ENCODE measurements around the gene MRPS6. TPM values are rescaled to one million over a fixed set of nuclear protein-coding genes. Genes with fewer than 3 reads are reported as not detected.
A peak's percentile ranks its signal among the peaks of the same experiment; 100 is the strongest.

MRPS6 gene
- total RNA-seq, 1 experiment from 2014 or later = 56.8 TPM

- Histone ChIP-seq H2AFZ (ENCODE audit: low read length) (no peak overlapping the region), H3K4me1 (ENCODE audit: low read length) (peaks cover 16% of the 10 kb centered on the region), H3K79me2 (ENCODE audit: low read length) (peaks cover under 1% of the 10 kb centered on the region; the same call in 1 of the 2 replicates), H3K9me3 (ENCODE audit: low read length) (no peaks in the 10 kb centered on the region), H3K27ac (ENCODE audit: low read length) (no peak overlapping the region), H3K4me3 (ENCODE audit: low read length) (no peak overlapping the region), H3K9me2 (replicated peaks; ENCODE audit: insufficient read depth, low read length) (no peaks in the 10 kb centered on the region), H3K4me2 (ENCODE audit: low read depth, low read length, poor library complexity, severe bottlenecking) (no peak overlapping the region), H3K36me3 (ENCODE audit: insufficient read depth, low read length) (peaks cover 8% of the 10 kb centered on the region; the same call in 1 of the 2 replicates), H4K20me1 (ENCODE audit: insufficient read depth, low read depth, low read length) (no peaks in the 10 kb centered on the region), H3K9ac (ENCODE audit: low read length) (no peak overlapping the region), H3K27me3 (ENCODE audit: low read length) (no peaks in the 10 kb centered on the region)
- no peak for DNase-seq
These were observed 75.0 kb downstream of the MRPS6 start for GRCh38 chr21:34148419-34148804.

DNA sequence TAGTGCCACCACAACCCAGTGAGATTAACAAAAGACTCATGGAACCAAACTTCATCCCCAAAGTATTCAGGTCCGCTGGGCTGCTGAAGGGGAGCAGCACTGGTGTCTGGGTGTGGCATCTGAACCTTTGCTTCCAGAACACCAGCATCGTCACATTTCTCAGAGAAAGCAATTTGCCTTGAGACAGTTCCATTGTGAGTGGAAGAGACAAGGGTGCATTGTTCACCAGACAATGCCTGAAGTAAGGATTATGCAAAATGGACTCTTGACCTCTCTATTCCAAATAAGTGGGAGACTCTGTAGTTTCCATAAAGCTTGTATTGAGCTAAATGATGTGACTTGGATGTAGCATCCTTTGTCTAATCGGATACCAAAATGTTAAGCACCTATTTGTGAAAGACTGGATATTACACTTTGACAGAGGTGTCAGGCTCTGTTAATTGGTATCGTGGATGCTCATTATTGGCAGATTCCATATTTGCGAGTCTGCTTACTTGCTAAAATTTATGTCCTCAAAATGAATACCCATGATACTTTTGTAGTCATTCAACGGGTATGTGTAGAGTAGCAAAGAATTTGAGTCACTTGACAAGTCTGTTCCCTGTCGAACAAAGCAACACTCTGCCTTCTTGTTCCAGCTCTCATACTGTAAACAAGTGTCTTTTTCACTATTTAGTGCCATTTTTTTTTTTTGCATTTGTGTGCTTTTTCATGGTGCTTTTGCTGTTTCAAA is 75.6 kb downstream of the MRPS6 start:
- H3K4me1 ChIP-seq (ENCODE audit: low read length) = peaks cover 16% of the 10 kb centered on the region
- 0 out of 2 replicates have a peak, but pooled peaks cover 2% of the 10 kb centered on the region for H3K36me3 ChIP-seq (ENCODE audit: insufficient read depth, low read length)
- no peak overlapping the region for H3K4me2 ChIP-seq (ENCODE audit: low read depth, low read length, poor library complexity, severe bottlenecking)
- no peaks in the 10 kb centered on the region for H4K20me1 ChIP-seq (ENCODE audit: insufficient read depth, low read depth, low read length)
- no peak overlapping the region for H2AFZ ChIP-seq (ENCODE audit: low read length)
- DNase-seq = no peak
- no peaks in the 10 kb centered on the region for H3K9me2 ChIP-seq (replicated peaks; ENCODE audit: insufficient read depth, low read length)
- no peak overlapping the region for H3K9ac ChIP-seq (ENCODE audit: low read length)
- H3K27ac ChIP-seq (ENCODE audit: low read length) = no peak overlapping the region
- H3K79me2 ChIP-seq (ENCODE audit: low read length) = no peaks in the 10 kb centered on the region; the same call in 1 of the 2 replicates
- no peaks in the 10 kb centered on the region for H3K9me3 ChIP-seq (ENCODE audit: low read length)
- H3K4me3 ChIP-seq (ENCODE audit: low read length) = no peak overlapping the region
- no peaks in the 10 kb centered on the region for H3K27me3 ChIP-seq (ENCODE audit: low read length)

GRCh38 chr21:34152500-34152899 is 79.1 kb downstream of the MRPS6 start:
- no peak for DNase-seq
- Histone ChIP-seq H3K9me2 (replicated peaks; ENCODE audit: insufficient read depth, low read length) (no peaks in the 10 kb centered on the region), H3K4me3 (ENCODE audit: low read length) (no peak overlapping the region), H3K9ac (ENCODE audit: low read length) (no peak overlapping the region), H3K27ac (ENCODE audit: low read length) (no peak overlapping the region), H3K79me2 (ENCODE audit: low read length) (no peaks in the 10 kb centered on the region; the same call in 1 of the 2 replicates), H4K20me1 (ENCODE audit: insufficient read depth, low read depth, low read length) (no peaks in the 10 kb centered on the region), H3K4me1 (ENCODE audit: low read length) (peaks cover 16% of the 10 kb centered on the region), H3K27me3 (ENCODE audit: low read length) (no peaks in the 10 kb centered on the region), H3K4me2 (ENCODE audit: low read depth, low read length, poor library complexity, severe bottlenecking) (no peak overlapping the region), H3K9me3 (ENCODE audit: low read length) (no peaks in the 10 kb centered on the region), H3K36me3 (ENCODE audit: insufficient read depth, low read length) (no peaks in the 10 kb centered on the region), H2AFZ (ENCODE audit: low read length) (no peak overlapping the region)

DNA sequence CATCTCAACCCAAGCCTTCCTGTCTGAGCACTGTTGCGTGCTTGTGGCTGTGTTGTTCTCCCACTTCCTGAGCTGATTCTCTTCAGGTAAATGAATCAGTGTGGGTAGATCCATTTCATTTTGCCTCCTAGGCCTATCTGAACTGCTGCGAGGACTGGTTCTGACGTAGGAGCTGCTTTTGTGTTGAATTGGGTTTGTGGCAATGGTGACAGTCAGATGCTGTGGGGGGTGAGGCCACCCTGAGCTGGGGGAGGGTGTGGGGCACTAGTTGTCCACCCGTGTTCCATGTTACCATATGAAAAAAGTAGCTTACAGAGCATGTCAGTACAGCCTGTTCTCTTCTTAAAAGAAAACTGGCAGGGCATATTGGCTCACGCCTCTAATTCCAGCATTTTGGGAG is 81.5 kb downstream of the MRPS6 start:
- Histone ChIP-seq H4K20me1 (ENCODE audit: insufficient read depth, low read depth, low read length) (no peaks in the 10 kb centered on the region), H3K4me2 (ENCODE audit: low read depth, low read length, poor library complexity, severe bottlenecking) (no peak overlapping the region), H2AFZ (ENCODE audit: low read length) (no peak overlapping the region), H3K36me3 (ENCODE audit: insufficient read depth, low read length) (no peaks in the 10 kb centered on the region), H3K9ac (ENCODE audit: low read length) (no peak overlapping the region), H3K79me2 (ENCODE audit: low read length) (no peaks in the 10 kb centered on the region; the same call in 1 of the 2 replicates), H3K9me3 (ENCODE audit: low read length) (no peaks in the 10 kb centered on the region), H3K4me3 (ENCODE audit: low read length) (no peak overlapping the region), H3K27me3 (ENCODE audit: low read length) (no peaks in the 10 kb centered on the region), H3K27ac (ENCODE audit: low read length) (no peak overlapping the region), H3K9me2 (replicated peaks; ENCODE audit: insufficient read depth, low read length) (no peaks in the 10 kb centered on the region), H3K4me1 (ENCODE audit: low read length) (peaks cover 7% of the 10 kb centered on the region)
- DNase-seq = no peak

DNA sequence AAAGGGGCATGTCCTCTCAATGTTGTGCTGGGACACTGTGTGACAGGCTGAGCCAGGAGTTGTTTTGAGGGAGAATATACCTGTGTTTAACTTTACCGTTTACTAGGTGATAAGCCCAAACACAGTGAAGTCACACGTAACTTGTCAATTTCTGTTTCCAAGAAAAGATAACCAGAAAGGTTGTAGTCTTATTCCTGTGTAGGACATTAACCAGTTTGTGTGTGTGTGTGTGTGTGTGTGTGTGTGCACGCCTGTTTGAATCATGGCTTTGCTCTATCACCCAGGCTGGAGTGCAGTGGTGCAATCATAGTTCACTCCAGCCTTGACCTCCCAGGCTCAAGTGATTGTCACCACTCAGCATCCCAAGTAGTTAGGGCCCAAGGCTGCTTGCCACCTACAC is 83.6 kb downstream of the MRPS6 start:
- H3K9ac ChIP-seq (ENCODE audit: low read length) = no peak overlapping the region
- no peak overlapping the region for H3K4me3 ChIP-seq (ENCODE audit: low read length)
- 0 out of 2 replicates have a peak, but pooled peaks cover 4% of the 10 kb centered on the region for H3K9me3 ChIP-seq (ENCODE audit: low read length)
- H3K36me3 ChIP-seq (ENCODE audit: insufficient read depth, low read length) = no peaks in the 10 kb centered on the region
- H3K4me2 ChIP-seq (ENCODE audit: low read depth, low read length, poor library complexity, severe bottlenecking) = no peak overlapping the region
- H3K9me2 ChIP-seq (replicated peaks; ENCODE audit: insufficient read depth, low read length) = no peaks in the 10 kb centered on the region
- no peak for DNase-seq
- H2AFZ ChIP-seq (ENCODE audit: low read length) = no peak overlapping the region
- no peak overlapping the region for H3K27ac ChIP-seq (ENCODE audit: low read length)
- no peaks in the 10 kb centered on the region for H3K79me2 ChIP-seq (ENCODE audit: low read length)
- no peaks in the 10 kb centered on the region for H4K20me1 ChIP-seq (ENCODE audit: insufficient read depth, low read depth, low read length)
- no peaks in the 10 kb centered on the region for H3K4me1 ChIP-seq (ENCODE audit: low read length)
- no peaks in the 10 kb centered on the region for H3K27me3 ChIP-seq (ENCODE audit: low read length)

- no peaks in the 10 kb centered on the region for H4K20me1 ChIP-seq (ENCODE audit: insufficient read depth, low read depth, low read length)
- DNase-seq = no peak
- no peak overlapping the region for H3K4me2 ChIP-seq (ENCODE audit: low read depth, low read length, poor library complexity, severe bottlenecking)
- H3K9ac ChIP-seq (ENCODE audit: low read length) = no peak overlapping the region
- no peaks in the 10 kb centered on the region for H3K79me2 ChIP-seq (ENCODE audit: low read length)
- H3K4me3 ChIP-seq (ENCODE audit: low read length) = no peak overlapping the region
- 0 out of 2 replicates have a peak, but pooled peaks cover 4% of the 10 kb centered on the region for H3K9me3 ChIP-seq (ENCODE audit: low read length)
- H3K27ac ChIP-seq (ENCODE audit: low read length) = no peak overlapping the region
- H3K4me1 ChIP-seq (ENCODE audit: low read length) = no peaks in the 10 kb centered on the region
- no peaks in the 10 kb centered on the region for H3K9me2 ChIP-seq (replicated peaks; ENCODE audit: insufficient read depth, low read length)
- H2AFZ ChIP-seq (ENCODE audit: low read length) = no peak overlapping the region
- H3K36me3 ChIP-seq (ENCODE audit: insufficient read depth, low read length) = no peaks in the 10 kb centered on the region
- no peaks in the 10 kb centered on the region for H3K27me3 ChIP-seq (ENCODE audit: low read length)
These were observed 84.1 kb downstream of the MRPS6 start for GRCh38 chr21:34157521-34157920.

DNA sequence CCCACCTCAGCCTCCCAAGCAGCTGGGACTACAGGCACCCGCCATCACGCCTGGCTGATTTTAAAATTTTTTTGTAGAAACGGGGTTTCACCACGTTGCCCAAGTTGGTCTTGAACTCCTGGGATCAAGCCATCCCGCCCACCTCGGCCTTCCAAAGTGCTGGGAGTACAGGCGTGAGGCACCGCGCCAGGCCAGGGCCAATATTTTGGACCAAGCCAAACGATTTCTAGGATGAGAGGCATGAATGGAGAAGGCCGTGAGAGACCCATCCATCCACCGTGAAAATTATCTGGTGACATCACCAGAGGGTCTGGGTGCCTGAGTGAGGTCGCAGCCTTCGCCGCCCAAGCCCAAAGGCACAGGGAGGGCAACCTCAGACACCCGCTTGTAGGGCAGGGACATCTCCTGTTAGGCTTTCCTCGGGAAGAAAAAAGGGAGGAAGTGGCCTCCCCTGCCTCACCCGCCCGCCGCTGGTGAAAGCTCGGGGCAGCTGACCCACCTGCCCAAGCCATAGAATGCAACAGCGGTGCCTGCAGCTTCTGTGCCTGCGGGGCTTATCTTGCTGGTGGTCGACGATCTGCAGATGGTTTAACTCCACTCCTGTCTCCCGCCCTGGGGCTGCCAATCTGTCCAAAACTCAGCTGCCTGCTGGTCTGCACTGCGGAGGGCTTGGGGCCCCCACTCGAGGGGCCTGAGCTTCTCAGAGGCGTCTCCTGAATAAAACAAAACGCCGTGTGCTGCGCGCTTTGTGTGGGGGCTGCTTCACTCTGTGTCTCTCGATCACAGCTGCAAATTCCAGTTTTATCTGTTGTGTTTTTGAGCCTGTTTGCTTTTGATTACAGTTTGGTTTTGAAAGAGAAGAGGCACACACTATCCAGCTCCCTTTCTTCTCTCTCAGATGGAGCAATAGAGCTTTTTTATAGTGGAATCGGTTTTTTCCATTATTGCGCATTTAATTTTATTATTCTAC is 85.8 kb downstream of the MRPS6 start:
- Histone ChIP-seq H3K9ac (ENCODE audit: low read length) (no peak overlapping the region), H3K4me1 (ENCODE audit: low read length) (no peaks in the 10 kb centered on the region), H3K9me2 (replicated peaks; ENCODE audit: insufficient read depth, low read length) (no peaks in the 10 kb centered on the region), H3K36me3 (ENCODE audit: insufficient read depth, low read length) (no peaks in the 10 kb centered on the region), H3K79me2 (ENCODE audit: low read length) (no peaks in the 10 kb centered on the region), H3K4me2 (ENCODE audit: low read depth, low read length, poor library complexity, severe bottlenecking) (no peak overlapping the region), H3K4me3 (ENCODE audit: low read length) (no peak overlapping the region), H2AFZ (ENCODE audit: low read length) (no peak overlapping the region), H3K9me3 (ENCODE audit: low read length) (peaks cover 14% of the 10 kb centered on the region), H4K20me1 (ENCODE audit: insufficient read depth, low read depth, low read length) (no peaks in the 10 kb centered on the region), H3K27ac (ENCODE audit: low read length) (no peak overlapping the region), H3K27me3 (ENCODE audit: low read length) (no peaks in the 10 kb centered on the region)
- no peak for DNase-seq

DNA sequence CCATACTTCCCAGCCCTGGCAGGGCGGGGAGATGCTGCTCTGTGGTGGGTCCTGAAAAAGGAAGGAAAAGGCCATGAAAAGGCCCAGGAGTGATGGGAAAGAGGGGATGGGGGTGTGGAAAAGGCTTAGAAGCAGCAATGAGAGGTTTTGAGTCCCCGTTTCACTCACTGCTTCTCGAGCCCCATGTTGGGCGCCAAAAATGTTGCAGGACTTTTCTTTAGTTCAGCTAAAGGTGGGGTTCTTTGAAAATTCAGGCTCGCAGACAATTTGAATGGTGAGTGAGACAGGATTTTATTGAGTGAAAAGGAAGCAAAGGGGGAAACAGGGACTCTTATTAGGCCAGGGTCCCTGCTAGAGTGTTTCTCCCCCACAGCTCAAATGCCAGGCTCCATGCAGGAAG is 93.1 kb downstream of the MRPS6 start:
- H3K9ac ChIP-seq (ENCODE audit: low read length) = no peak overlapping the region
- no peaks in the 10 kb centered on the region for H3K27me3 ChIP-seq (ENCODE audit: low read length)
- H4K20me1 ChIP-seq (ENCODE audit: insufficient read depth, low read depth, low read length) = no peaks in the 10 kb centered on the region
- H3K4me1 ChIP-seq (ENCODE audit: low read length) = no peaks in the 10 kb centered on the region
- H3K27ac ChIP-seq (ENCODE audit: low read length) = no peak overlapping the region
- no peak overlapping the region for H2AFZ ChIP-seq (ENCODE audit: low read length)
- no peak overlapping the region for H3K4me3 ChIP-seq (ENCODE audit: low read length)
- DNase-seq = peak; percentile 47
- H3K36me3 ChIP-seq (ENCODE audit: insufficient read depth, low read length) = no peaks in the 10 kb centered on the region; the same call in 1 of the 2 replicates
- no peak overlapping the region for H3K4me2 ChIP-seq (ENCODE audit: low read depth, low read length, poor library complexity, severe bottlenecking)
- H3K9me3 ChIP-seq (ENCODE audit: low read length) = peaks cover 43% of the 10 kb centered on the region
- no peaks in the 10 kb centered on the region for H3K9me2 ChIP-seq (replicated peaks; ENCODE audit: insufficient read depth, low read length)
- H3K79me2 ChIP-seq (ENCODE audit: low read length) = no peaks in the 10 kb centered on the region

Measured in Karpas-422 (cell line).